Cardiac muscle cell (in vitro differentiated cells and primary cell): Measurements from ENCODE around the gene MYRF. TPM values are rescaled to one million over a fixed set of nuclear protein-coding genes. Genes with fewer than 3 reads are reported as not detected.
A peak's percentile ranks its signal among the peaks of the same experiment; 100 is the strongest.

Source experiments
- DNase-seq, 2 donors: peaks; one replicate each; pipeline versions ENCODE4 v3.0.0 to v3.0.0-alpha.2; 2010 to 2017; ENCODE audit warnings: low read depth in 1 of 2, low spot score in 1 of 2
- H3K27ac ChIP-seq: fragments of 200-600 bp; sonication (generic); 2 replicates; pipeline ENCODE4 v1.5.1; 2016
- H3K27me3 ChIP-seq: fragments of 200-600 bp; sonication (generic); 2 replicates; pipeline ENCODE4 v1.6.0; 2016; ENCODE audit warnings: control low read depth
- H3K36me3 ChIP-seq: fragments of 200-600 bp; sonication (generic); 2 replicates; pipeline ENCODE4 v1.5.1; 2016; ENCODE audit warnings: control low read depth
- H3K4me1 ChIP-seq: fragments of 200-600 bp; sonication (generic); 2 replicates; pipeline ENCODE4 v1.8.1; 2017; ENCODE audit warnings: low read depth, mild to moderate bottlenecking, mixed run types
- H3K4me3 ChIP-seq: fragments of 200-600 bp; sonication (generic); 2 replicates; pipeline ENCODE4 v1.5.1; 2016; ENCODE audit warnings: mild to moderate bottlenecking
- H3K9me3 ChIP-seq: fragments of 200-600 bp; sonication (generic); 2 replicates; pipeline ENCODE4 v1.5.1; 2017; ENCODE audit warnings: low read depth, mild to moderate bottlenecking, control low read depth
- CTCF ChIP-seq: IDR thresholded peaks from 2 replicates; pipeline ENCODE4 v1.5.1; 2012; ENCODE audit warnings: low read depth, mild to moderate bottlenecking, low read length
- polyA plus RNA-seq: library from polyadenylated mRNA; unstranded; fragments of >200 nt; fragmentation: Nextera tagmentation; extraction: Ambion mirVana; gene quantifications from 2 replicates; pipeline ENCODE4 v1.2.1, GENCODE V29; 2016
- total RNA-seq: library from RNA; depleted of rRNA; stranded (reverse); fragments of >200 nt; gene quantifications from 2 replicates; pipeline ENCODE4 v1.2.3, GENCODE V29; 2016

Gene MYRF
- total and polyA plus RNA-seq, 2 experiments from 2014 or later: 29.3 to 56.9 TPM

- Histone ChIP-seq H3K9me3 (no peaks in the 10 kb centered on the region), H3K27me3 (no peaks in the 10 kb centered on the region), H3K4me3 (no peak overlapping the region), H3K4me1 (peaks cover 50% of the 10 kb centered on the region), H3K36me3 (no peaks in the 10 kb centered on the region), H3K27ac (peak overlapping the region; percentile 94)
- no peak for TF ChIP-seq CTCF
- DNase-seq: no peak
These were observed 16.1 kb downstream of the MYRF start for GRCh38 chr11:61768376-61769076.

- H3K4me1 ChIP-seq: peaks cover 55% of the 10 kb centered on the region
- H3K27ac ChIP-seq: peak overlapping the region; percentile 94
- H3K4me3 ChIP-seq: no peak overlapping the region
- TF ChIP-seq CTCF: peak; percentile 56
- H3K36me3 ChIP-seq: no peaks in the 10 kb centered on the region
- DNase-seq: peak; percentile 71 to 76
- H3K9me3 ChIP-seq: no peaks in the 10 kb centered on the region
- no peaks in the 10 kb centered on the region for H3K27me3 ChIP-seq
These were observed 16.9 kb downstream of the MYRF start for GRCh38 chr11:61769169-61769920.

- Histone ChIP-seq H3K27me3 (no peaks in the 10 kb centered on the region), H3K36me3 (no peaks in the 10 kb centered on the region), H3K9me3 (no peaks in the 10 kb centered on the region), H3K4me3 (no peak overlapping the region), H3K27ac (peak overlapping the region; percentile 94), H3K4me1 (peaks cover 48% of the 10 kb centered on the region)
- no peak for DNase-seq
- no peak for TF ChIP-seq CTCF
These were observed 17.7 kb downstream of the MYRF start for GRCh38 chr11:61769946-61770683.

- Histone ChIP-seq H3K4me3 (no peak overlapping the region), H3K27me3 (no peaks in the 10 kb centered on the region), H3K9me3 (no peaks in the 10 kb centered on the region), H3K4me1 (peaks cover 48% of the 10 kb centered on the region), H3K27ac (peak overlapping the region; percentile 94), H3K36me3 (no peaks in the 10 kb centered on the region)
- DNase-seq: no peak
- no peak for TF ChIP-seq CTCF
These were observed 18.9 kb downstream of the MYRF start for GRCh38 chr11:61771195-61771894.

GRCh38 chr11:61771985-61772455, 19.6 kb downstream of the MYRF start:
- H3K27me3 ChIP-seq: no peaks in the 10 kb centered on the region
- no peaks in the 10 kb centered on the region for H3K9me3 ChIP-seq
- DNase-seq: peak; percentile 36 to 58
- H3K4me3 ChIP-seq: no peak overlapping the region
- no peak for TF ChIP-seq CTCF
- peak overlapping the region; percentile 94 for H3K27ac ChIP-seq
- H3K36me3 ChIP-seq: no peaks in the 10 kb centered on the region
- H3K4me1 ChIP-seq: peaks cover 48% of the 10 kb centered on the region
